ENCODE measurements around the gene FHIT.

DNA sequence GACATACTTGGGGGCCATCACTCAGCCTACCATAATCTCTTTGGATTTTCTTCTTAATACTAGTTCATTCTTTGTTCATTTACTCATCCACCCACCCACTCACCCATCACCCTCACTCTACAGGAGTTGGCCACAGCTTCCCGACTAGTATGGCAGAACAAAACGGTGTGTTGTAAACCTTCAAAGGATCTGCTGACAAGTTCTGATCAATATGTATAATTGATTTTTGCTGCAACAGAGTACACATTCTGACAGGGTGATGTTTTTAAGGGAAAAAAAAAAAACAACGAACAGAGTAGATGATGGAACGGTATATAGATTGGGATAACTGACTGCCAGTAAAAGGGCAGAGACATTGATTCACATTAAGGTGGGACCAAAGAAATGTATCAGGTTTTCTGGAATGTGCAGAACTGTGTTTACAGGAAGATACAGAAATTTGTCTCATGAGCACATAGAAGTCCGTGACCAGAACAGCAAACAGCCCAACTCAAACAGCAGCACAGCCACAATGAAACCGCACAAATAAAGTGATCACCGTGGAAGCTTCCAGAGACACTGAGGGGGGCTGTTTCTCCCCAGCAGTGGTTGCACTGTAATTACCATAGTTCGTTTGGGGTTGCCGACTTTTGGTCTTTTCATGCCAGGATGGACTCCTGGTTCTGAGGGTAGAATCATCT lies 931.9 kb downstream of the FHIT start:
- TF ChIP-seq, protein P1, sequence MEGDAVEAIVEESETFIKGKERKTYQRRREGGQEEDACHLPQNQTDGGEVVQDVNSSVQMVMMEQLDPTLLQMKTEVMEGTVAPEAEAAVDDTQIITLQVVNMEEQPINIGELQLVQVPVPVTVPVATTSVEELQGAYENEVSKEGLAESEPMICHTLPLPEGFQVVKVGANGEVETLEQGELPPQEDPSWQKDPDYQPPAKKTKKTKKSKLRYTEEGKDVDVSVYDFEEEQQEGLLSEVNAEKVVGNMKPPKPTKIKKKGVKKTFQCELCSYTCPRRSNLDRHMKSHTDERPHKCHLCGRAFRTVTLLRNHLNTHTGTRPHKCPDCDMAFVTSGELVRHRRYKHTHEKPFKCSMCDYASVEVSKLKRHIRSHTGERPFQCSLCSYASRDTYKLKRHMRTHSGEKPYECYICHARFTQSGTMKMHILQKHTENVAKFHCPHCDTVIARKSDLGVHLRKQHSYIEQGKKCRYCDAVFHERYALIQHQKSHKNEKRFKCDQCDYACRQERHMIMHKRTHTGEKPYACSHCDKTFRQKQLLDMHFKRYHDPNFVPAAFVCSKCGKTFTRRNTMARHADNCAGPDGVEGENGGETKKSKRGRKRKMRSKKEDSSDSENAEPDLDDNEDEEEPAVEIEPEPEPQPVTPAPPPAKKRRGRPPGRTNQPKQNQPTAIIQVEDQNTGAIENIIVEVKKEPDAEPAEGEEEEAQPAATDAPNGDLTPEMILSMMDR (IDR thresholded peaks at IDR 0.05), result no peak
- TF ChIP-seq POLR2A (IDR thresholded peaks at IDR 0.05), result no peak
